HG02759 (cell line): ENCODE measurements around the gene GLCE.
"Not testable (repeated sequence)": the region's sequence is repeated elsewhere in the genome, so short reads cannot be mapped to it uniquely, and the experiment has no call there.

Experiments
- ATAC-seq: cut with Tn5 transposase; IDR thresholded peaks from one replicate; pipeline ENCODE4 v1.9.1; 2021; ENCODE audit warnings: mild to moderate bottlenecking, moderate library complexity; ENCODE audit not compliant: unreplicated experiment

GLCE gene

DNA sequence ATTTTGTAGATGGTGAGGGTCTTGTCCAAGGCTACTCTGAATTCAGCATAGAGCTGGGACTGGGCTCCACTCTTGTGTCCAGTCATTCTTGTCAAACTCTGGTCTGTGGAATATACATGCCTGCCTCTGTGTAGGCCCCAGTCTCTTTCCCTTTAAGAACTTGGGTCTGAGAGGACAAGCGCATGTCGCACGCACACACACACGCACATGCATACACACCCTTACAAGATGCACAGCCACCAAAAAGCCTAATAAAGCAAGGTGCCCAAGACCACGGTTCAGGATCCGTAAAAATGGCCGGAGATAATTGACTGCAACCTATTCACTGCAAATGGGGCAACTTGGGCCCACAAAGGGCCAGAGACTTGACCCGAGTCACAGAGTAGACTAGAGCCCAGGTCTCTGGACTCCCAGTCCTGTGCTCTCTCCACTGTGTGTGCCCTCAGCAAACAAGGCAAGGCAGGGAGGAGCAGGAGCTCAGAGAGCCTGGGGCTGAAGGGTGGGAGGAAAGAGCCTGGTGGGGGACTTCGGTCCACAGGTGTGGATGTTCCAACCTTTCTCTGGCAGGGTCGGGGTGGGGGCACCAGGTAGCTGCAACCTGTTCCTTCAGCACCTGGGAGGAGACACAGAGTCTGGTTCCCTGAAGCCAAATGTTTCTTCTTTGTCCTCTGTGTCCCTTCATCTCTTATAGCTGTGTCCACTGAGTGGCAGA is 137.4 kb downstream of the GLCE start:
- no peak for ATAC-seq

DNA sequence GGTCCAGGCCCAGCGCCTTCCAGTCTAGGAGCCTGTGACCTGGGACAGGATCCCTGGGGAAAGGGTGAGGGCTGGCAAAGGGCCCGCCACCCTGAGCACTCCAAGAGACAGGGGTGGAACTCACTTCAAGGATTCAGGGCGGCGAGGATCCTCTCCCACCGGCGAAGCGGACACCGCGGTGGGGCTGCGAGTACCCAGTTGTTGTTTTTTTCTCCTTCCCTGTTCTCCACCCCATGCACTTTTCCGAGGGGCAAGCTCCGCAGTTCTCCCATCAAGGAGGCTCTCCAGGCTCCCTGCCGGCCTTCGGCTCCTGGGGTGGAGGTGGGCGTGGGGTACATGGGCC is 137.9 kb downstream of the GLCE start:
- ATAC-seq = no peak

DNA sequence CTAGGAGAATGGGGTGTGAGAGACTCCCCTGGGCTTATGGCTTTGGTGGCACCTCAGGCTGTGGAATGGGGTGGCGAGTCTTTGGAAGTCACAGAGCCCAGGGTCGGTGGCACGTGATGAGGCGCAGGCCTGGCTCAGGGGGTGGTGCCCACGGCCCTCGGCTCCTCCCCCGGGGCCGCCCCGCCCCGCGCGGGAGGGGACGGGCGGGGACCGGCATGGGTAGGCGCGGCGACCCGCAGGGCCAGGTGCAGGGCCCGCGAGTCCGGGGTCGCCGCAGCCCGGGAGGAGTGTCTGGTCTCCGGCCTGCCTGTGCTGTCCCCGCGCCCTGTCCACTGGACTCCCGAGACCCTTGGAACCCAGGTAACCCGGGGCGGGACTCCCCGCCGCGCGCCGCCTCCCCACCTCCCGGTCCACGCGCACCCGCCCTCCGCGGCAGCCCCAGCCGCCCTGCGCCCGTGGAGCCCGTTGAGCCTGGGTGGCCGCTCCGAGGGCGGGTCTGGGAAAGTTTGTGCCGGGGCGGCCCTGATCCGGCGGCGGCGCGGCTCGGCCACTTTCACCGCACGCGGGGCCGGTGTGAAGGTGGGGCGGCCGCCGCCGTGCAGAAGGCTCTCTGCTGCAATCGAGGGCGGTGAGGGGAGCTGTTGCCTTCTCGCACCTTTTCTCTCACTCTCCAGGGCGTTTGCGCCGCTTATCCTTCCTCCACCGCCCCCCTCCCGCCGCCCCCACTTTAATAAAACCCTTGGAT is 138.4 kb downstream of the GLCE start, which contains the start of gene PAQR5:
PAQR5 (plus strand) TSS at position 216 of the 745 bp plus-strand sequence. CDS start 61,169 bp downstream, outside the sequence.
- ATAC-seq = no peak

DNA sequence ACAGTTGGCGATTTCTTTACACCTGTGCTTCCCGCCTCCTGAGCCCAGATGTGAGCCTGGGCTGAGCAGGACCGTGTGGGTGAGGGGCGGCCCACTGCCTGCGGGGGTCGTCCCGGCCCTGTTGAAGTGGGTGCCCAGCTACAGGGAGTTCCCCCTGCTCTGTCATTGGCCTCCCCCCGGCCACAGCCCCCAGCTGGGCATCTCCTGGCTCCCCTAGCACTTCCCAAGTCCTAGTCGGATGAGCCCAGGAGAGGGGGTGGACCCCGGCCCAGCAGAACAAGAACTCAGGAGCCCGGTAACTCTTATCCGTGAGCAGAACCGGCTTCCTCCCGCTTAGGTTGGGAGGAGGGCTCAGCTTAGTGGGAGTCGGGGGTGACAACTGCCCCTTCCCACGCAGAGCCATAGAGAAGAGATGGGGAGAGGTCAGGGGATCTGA is 139.0 kb downstream of the GLCE start:
- ATAC-seq = no peak

DNA sequence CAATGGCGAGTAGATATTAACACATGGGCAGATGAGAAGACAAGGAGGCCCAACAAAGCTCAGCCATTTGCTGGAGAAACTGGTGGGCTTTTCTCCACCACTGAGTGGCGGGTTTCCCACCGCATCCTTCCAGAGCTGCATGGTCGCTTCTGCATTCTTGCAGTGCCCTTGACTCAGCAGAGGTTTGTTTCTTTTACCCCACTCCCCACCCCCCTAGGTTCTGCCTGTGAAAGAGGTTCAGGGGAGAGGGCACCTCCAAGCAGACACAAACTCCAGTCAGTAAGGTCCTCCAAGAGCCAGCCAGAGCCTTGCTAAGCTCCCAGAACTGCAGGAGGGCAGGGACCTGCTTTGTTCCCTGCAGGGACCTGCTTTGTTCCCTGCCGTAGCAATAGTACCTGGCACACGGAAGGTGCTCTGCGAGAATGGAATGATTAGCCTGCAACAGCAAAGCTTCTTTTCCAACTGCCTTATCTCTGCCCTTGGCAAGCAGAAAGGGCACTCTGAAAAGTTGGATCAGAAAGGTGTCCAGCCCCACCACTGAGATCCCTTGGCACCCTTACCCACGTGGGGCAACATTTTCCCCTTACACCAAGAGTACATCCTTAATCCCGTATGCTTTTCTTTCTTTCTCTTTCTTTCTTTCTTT is 139.6 kb downstream of the GLCE start:
- no peak for ATAC-seq

DNA sequence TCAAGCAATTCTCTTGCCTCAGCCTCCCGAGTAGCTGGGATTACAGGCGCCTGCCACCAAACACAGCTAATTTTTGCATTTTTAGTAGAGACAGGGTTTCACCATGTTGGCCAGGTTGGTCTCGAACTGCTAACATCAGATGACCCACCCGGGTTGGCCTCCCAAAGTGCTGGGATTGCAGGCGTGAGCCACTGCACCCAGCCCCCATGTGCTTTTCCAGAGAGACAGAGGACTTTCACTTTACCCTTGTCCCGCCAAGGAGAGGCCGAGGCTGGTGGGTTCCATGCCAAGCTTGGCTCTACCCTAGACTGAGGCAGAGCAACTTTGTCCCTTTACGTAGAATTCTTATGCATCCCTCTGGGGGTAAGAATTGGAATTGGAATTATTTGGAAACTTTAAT is 140.7 kb downstream of the GLCE start:
- not testable (repeated sequence) for ATAC-seq

DNA sequence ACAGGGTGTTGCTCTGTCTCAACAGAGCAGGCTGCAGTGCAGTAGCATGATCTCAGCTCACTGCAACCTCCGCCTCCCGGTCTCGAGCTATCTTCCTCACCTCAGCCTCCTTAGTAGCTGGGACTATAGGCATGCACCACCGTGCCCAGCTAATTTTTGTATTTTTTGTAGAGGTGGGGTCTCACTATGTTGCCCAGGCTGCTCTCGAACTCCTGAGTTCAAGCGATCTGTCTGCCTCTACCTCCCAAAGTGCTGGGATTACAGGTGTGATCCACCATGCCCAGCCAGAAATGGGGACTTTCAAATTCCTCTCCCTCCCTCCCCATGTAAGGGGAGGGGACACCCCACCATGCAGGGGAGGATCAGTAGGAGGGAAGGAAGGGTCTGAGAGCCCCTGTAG is 141.7 kb downstream of the GLCE start:
- not testable (repeated sequence) for ATAC-seq

DNA sequence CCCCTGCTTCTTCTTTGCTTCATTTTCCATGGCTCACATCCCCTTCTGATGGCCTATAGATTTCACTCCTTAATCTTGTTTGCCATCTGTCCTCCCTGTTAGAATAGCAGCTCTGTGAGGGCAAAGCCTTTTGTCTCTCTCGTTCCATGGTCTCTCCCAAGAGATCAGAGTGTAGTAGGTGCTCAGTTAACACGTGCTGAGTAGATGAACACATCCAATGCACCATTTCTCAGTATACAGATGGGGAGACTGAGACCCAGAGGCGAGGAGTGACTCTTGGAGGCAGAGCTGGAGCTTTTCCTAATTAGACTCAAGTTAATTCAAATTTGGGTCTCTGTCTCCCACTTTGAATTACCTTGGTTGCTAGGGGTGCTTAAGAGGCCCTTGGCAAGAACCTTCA is 142.5 kb downstream of the GLCE start:
- ATAC-seq = no peak

DNA sequence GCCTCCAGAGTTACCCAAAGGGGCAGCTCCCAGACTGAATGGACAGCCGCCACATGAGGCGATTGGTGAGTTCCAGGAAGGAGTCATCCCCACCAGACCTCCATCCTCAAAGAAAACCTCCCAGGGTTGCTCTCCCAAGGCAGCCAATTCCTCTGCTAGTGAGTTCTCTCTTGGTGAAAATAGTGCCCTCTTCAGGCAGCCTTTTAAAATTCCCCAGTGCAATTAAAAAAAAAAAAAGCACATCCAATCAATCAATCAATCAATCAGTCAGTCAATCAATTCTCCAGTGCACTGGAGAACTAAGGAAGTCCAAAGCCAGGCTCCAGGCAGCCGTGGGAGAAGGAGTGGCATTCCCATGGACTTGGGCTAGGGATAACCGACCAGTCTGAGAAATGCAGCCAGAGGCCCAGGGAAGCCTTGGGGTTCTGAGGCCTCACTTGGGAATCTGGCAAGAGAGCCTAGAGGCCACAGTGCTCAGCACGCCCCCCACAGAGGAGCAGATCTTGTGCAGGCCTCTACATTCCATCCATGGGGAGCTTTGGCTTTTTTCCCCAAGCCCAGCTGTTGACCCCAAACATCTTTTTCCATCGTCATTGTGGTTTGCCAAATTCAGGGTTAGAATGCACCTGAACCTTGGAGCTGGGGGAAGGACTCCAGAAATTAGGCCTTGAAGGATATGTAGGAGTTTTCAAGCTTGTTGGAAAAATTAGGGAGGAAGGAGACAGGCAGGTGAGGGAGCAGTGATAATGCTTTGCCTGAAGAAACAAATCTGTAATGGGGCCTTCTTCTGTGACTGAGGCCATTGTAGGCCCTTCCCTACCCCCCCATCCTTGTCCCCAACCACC is 143.1 kb downstream of the GLCE start:
- ATAC-seq = no peak

DNA sequence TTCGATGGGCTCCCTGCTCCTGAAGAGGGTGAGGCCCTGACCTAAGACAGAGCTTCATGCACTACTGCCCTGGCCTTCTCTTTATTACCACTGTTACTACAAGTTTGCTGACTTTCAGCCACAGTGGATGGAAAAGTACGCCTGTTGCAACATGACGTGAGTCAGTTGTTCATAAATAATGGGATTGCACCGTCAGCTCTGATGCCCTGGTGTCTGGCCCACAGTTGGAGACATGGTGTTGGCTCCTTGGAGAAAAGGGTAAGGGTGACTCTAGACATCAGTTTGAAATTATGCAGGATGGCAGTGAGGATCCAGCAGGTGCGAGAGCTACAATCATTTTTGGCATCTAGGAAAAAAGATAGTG is 143.7 kb downstream of the GLCE start:
- ATAC-seq = no peak

DNA sequence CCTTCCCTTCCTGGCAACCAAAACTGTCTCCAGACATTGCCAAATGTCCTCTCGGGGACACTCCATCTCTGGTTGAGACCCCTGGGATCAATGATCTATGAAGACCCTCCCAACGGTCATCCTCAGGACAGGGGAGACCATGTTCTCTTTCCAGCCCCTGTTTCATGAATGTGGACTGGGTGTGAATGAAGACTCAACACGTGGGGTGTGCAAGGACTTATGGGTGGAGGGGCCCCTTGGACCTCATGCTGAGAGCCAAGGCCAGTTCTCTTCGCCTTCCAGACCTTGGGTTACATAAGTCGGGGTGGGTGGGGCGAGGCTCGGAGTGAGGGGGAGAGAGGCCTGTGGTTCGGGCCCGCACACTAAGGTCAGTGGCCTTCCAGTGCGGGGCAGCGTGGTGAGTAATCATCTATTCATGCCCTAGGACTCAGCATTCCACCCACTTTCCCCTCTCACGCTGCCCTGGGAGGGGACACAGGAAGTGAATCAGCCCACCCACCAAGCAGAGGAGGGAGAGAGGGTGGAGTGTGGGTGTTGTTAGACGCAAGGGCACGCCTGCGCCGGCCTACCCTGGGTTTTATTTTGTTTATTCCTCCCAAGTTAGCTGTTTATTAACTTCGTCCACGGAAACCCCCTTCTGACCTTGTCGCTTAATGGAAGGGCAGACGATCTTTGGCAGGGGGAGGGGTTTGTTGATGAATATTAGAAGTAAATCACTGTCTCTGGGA is 144.9 kb downstream of the GLCE start:
- ATAC-seq = no peak

DNA sequence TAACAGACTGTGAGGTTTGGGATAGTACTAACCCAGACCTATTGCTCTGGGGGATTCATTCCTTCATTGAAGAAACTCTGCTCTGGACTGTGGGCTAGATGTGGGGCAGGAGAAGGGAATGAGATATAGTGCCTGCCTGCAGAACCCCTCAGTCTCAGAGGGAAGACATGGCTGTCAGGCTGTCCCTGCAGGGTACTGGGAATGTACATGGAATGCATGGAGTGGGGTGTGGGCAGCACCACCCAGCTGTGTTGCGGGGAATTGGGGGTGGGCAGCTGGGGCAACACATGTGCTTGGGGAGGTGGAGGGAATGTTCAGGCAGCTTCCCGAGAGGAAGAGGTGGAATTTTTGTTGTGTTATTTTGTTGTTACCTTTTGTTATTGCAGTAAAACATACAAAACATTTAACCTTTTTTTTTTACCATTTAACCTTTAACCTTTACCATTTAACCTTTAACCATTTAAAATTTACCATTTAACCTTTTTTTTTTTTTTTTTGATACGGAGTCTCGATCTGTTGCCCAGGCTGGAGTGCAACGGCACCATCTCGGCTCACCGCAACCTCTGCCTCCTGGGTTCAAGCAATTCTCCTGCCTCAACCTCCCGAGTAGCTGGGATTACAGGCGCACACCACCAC is 145.6 kb downstream of the GLCE start:
- no peak for ATAC-seq

DNA sequence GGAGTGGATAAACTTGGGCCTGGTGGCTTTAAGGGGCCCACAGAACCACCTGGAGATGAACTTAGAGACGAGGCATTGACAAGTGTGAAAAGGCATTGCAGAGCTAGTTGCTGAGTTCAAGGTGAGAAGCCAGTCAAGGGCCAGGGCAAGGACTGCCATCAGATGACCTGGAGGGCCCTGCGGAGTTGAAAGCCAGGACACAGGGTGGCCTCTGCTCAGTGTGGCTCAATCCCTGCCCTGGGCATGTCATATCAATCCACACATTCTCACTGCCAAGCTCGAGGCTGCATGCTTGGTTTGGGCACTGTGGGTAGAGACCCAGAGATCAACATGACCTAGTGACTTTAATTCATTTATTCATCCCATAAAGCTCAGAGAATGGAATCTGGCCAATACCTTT is 147.5 kb downstream of the GLCE start:
- no peak for ATAC-seq

DNA sequence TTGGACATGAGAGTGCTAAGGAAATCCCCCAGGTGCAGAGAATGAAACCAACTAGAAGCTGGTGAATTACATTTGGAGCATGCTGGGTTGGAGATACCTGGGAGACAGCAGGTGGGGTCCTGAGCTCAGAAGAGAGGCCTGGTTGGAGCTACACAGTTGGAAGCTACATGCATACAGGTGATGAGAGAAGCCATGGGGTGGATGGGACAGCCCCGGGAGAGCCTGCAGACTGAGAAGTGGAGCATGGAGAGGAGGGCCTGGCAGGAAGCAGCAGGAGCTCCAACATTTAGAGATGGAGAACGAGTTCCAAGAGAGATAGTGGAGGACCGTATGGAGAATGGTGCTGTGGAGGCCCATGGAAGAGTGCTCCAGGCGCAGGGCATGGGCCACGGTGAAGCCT is 148.5 kb downstream of the GLCE start:
- no peak for ATAC-seq

DNA sequence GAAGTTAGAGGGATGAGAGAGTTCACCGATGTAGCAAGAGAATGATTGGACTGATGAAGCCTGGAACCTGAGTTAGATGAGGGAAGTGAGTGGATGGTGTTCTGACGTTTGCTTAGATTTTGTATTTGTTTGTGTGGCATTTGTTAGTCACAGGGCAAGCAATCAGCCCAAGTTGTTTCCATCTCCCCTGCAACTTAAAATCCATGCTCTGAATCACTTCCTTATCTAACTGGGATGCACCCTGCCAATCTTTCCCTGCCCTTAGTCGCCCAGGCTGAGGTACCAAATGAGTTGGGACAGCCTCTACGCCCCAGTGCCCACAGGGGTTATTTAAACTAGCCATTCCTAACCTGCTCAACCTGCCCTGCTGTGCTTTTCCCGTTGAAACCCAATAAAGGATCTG is 150.9 kb downstream of the GLCE start:
- ATAC-seq = no peak

DNA sequence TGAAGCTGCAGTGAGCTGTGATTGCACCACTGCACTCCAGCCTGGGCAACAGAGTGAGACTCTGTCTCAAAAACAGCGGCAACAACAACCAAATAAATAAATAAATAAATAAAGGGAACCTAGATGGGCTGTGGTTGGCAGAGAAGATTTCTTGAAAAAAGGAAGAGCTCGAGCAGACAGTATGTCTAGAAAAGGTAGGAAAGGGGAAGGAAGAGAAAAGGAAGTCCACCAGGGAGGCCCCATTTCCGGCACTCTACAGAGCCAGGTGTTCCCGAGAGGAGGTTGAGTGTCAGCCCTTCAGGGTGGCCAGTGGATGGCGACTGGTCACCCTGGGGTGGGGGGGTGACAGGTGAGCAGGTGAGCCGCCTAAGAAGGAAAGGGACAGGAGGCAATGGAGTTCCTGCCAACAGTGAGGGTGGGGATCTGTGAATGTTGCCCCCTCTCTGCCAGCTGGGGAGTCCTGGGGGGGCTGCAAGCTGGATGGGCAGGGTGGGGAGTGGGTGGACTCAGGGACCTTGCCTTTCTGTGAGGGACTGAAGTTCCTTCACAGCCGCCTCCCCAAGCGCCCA is 153.1 kb downstream of the GLCE start:
- ATAC-seq = no peak

DNA sequence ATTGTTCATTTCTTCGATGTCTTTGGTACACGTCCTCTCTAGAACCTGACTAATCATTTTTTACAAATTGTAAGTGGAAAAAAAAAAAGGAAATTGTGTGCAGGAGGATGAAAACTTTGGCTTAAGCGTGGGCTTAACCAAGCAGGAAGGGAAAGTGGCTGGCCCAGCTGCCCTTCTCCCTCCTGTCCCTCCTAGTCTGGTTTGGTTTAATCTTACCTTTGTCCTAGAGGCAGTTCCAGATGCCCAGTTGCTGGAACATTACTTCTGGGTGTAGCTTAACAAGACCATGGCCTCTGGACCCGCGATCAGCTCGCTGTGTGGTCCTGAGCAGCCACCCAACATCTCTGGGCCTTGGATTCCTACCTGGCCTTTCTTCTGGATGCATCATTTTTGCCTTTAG is 153.7 kb downstream of the GLCE start:
- no peak for ATAC-seq

DNA sequence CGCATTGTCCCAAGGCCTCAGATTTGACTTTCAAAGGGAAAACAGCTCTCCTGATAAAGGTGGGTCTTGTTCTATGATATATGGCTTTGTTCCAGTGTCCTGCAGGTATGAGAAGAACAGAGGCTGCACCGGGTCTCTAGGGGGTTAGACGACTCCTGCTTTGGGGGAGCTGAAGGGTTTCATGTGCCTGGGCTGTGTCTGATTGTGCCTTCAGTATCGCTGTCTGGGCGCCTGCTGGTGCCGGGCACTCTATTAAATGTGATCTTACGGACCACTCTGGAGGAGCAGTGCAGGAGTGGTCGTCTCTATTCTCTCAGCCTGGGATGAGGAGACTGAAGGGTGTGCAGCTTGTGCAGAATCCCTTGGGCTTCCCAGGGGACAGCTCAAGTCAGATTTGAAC is 154.3 kb downstream of the GLCE start:
- no peak for ATAC-seq

DNA sequence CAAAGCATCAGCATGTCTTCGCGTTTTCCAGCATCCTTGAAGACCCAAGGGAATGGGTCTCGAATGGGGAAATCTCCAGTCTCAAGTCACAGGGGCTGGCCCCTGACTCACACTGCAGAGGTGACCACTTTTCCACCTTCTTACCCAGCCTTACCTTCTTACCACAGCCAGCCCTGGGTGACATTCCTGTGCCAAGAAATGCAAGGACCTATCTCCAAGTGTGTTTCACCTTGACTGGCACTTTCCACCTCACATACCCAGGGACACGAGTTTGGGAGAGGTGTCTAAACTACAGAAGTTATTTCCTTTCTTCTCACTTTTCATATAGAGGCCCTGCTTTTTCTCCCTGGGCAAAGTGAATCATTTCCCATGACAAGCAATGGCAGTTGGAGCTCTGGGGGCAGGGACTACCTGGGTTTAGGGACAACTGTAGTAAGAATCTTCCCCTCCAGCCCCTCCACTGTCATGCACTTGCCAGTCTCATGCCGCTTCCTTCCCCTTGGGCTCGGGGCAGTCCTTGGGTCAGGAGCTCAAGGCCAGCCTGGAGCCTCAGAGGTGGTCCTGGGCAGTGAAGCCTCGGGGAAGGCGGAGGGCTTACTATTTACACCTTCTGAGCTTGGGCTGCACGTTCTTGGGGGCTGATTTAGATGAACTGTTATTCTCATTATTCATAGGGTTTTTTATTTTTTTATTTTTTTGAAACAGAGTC is 155.1 kb downstream of the GLCE start:
- ATAC-seq = no peak
